ENCODE measurements around the gene TECTA. TPM values are rescaled to one million over a fixed set of nuclear protein-coding genes. Genes with fewer than 3 reads are reported as not detected.

Gene TECTA
- polyA plus RNA-seq, 1 of the 3 experiments (the other 2 are of a cell fraction) = 0.58 TPM

DNA sequence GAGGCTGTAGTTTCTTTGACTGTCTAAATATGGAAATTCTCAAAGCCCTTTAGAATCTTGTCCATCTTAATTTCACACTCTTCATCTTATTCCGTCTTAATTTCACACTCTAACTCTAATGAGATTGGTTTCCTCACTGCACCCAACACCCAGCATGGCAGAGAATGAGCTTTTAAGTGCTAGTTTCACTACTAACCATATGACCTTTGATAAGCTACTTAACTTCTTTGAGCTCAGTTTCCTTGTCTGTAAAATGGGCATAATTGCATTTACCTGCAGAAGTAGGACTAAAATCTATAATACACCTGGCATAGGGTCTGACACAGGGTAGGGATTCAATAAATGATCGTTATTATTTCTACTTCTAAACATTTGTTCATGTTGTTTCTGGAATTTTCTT, 46.8 kb upstream of the TECTA start:
- 96% methylated on average over 2 of the region's 2 CpGs for WGBS (ENCODE audit: low lambda C conversion rate)
- H3K9ac ChIP-seq = no peak overlapping the region
- no peaks in the 10 kb centered on the region for H3K27me3 ChIP-seq (ENCODE audit: insufficient read depth)
- no peaks in the 10 kb centered on the region for H3K9me3 ChIP-seq
- H3K4me3 ChIP-seq (ENCODE audit: low read depth in 2 of 2, low read length in 1 of 2) = no peak overlapping the region
- no peak overlapping the region for H2AFZ ChIP-seq (ENCODE audit: low read depth)
- no peak for TF ChIP-seq NFIC (IDR thresholded peaks at IDR 0.05; ENCODE audit: borderline replicate concordance)
- TF ChIP-seq RXRA (IDR thresholded peaks at IDR 0.05; ENCODE audit: borderline replicate concordance, low read depth) = no peak
- TF ChIP-seq, protein P1, sequence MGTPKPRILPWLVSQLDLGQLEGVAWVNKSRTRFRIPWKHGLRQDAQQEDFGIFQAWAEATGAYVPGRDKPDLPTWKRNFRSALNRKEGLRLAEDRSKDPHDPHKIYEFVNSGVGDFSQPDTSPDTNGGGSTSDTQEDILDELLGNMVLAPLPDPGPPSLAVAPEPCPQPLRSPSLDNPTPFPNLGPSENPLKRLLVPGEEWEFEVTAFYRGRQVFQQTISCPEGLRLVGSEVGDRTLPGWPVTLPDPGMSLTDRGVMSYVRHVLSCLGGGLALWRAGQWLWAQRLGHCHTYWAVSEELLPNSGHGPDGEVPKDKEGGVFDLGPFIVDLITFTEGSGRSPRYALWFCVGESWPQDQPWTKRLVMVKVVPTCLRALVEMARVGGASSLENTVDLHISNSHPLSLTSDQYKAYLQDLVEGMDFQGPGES (IDR thresholded peaks at IDR 0.05; ENCODE audit: low read depth, low read length) = no peak
- TF ChIP-seq, protein P2, sequence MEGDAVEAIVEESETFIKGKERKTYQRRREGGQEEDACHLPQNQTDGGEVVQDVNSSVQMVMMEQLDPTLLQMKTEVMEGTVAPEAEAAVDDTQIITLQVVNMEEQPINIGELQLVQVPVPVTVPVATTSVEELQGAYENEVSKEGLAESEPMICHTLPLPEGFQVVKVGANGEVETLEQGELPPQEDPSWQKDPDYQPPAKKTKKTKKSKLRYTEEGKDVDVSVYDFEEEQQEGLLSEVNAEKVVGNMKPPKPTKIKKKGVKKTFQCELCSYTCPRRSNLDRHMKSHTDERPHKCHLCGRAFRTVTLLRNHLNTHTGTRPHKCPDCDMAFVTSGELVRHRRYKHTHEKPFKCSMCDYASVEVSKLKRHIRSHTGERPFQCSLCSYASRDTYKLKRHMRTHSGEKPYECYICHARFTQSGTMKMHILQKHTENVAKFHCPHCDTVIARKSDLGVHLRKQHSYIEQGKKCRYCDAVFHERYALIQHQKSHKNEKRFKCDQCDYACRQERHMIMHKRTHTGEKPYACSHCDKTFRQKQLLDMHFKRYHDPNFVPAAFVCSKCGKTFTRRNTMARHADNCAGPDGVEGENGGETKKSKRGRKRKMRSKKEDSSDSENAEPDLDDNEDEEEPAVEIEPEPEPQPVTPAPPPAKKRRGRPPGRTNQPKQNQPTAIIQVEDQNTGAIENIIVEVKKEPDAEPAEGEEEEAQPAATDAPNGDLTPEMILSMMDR (IDR thresholded peaks at IDR 0.05) = no peak
- no peak for TF ChIP-seq JUND (IDR thresholded peaks at IDR 0.05)
- no peak for TF ChIP-seq GABPA (IDR thresholded peaks at IDR 0.05; ENCODE audit: low read depth)
- no peak for TF ChIP-seq NRF1 (IDR thresholded peaks at IDR 0.05; ENCODE audit: low read depth, low read length)
- no peak for TF ChIP-seq TEAD4 (IDR thresholded peaks at IDR 0.05; ENCODE audit: borderline replicate concordance, insufficient read depth)
- TF ChIP-seq, protein P3, sequence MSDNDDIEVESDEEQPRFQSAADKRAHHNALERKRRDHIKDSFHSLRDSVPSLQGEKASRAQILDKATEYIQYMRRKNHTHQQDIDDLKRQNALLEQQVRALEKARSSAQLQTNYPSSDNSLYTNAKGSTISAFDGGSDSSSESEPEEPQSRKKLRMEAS (IDR thresholded peaks at IDR 0.05; ENCODE audit: low read depth) = no peak
- H3K9me2 ChIP-seq = no peaks in the 10 kb centered on the region
- no peak overlapping the region for H3K4me2 ChIP-seq
- H3K4me1 ChIP-seq (ENCODE audit: control insufficient read depth in 1 of 2, insufficient read depth in 2 of 2, low read depth in 1 of 2, low read length in 1 of 2) = no peaks in the 10 kb centered on the region
- POLR2A ChIA-PET = no interaction called here
- H3K79me2 ChIP-seq (ENCODE audit: insufficient read depth) = no peaks in the 10 kb centered on the region
- no peak for DNase-seq
- H3K36me3 ChIP-seq (replicated peaks in 1 of 2; ENCODE audit: control insufficient read depth in 1 of 2, insufficient read depth in 2 of 2, low read length in 1 of 2) = peaks cover 55 to 97% of the 10 kb centered on the region in 2 experiments
- CTCF ChIA-PET = interaction anchor here (1.2 to 1.5 kb wide), 3 partner anchors 8 to 68 kb away, joined by 3 to 4 read pairs (median 4); no protein-coding TSS in a partner anchor
- no peaks in the 10 kb centered on the region for H4K20me1 ChIP-seq (ENCODE audit: insufficient read depth)
- no peaks in the 10 kb centered on the region for H3F3A ChIP-seq (replicated peaks; ENCODE audit: insufficient read depth)
- no peak overlapping the region for H3K27ac ChIP-seq (ENCODE audit: low read depth in 2 of 2, low read length in 1 of 2)

DNA sequence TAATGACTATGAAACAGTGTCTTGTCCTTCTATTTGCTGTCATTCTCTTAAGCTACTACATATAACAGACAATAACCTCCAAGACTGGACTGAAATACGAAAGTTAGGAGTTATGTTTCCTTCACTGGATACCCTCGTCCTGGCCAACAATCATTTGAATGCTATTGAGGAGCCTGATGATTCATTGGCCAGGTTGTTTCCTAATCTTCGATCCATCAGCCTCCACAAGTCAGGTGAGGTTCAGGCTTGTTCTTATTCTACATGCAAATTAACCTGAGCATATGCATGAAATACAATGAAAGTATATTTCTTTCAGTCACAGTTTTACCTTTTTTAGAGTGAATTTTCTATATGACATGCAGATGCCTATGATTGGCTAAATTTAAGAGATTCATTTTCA, 46.0 kb upstream of the TECTA start:
- Histone ChIP-seq H3K79me2 (ENCODE audit: insufficient read depth) (no peaks in the 10 kb centered on the region), H3K4me2 (no peak overlapping the region), H3K4me3 (ENCODE audit: low read depth in 2 of 2, low read length in 1 of 2) (no peak overlapping the region), H3K27ac (ENCODE audit: low read depth in 2 of 2, low read length in 1 of 2) (no peak overlapping the region), H3K9me3 (no peaks in the 10 kb centered on the region), H4K20me1 (ENCODE audit: insufficient read depth) (no peaks in the 10 kb centered on the region), H3K4me1 (ENCODE audit: control insufficient read depth in 1 of 2, insufficient read depth in 2 of 2, low read depth in 1 of 2, low read length in 1 of 2) (no peaks in the 10 kb centered on the region), H3K9me2 (no peaks in the 10 kb centered on the region), H3K36me3 (replicated peaks in 1 of 2; ENCODE audit: control insufficient read depth in 1 of 2, insufficient read depth in 2 of 2, low read length in 1 of 2) (peaks cover 59 to 95% of the 10 kb centered on the region in 2 experiments), H2AFZ (ENCODE audit: low read depth) (no peak overlapping the region), H3K27me3 (ENCODE audit: insufficient read depth) (no peaks in the 10 kb centered on the region), H3K9ac (no peak overlapping the region), H3F3A (replicated peaks; ENCODE audit: insufficient read depth) (no peaks in the 10 kb centered on the region)
- TF ChIP-seq NRF1 (IDR thresholded peaks at IDR 0.05; ENCODE audit: low read depth, low read length) (no peak), NFIC (IDR thresholded peaks at IDR 0.05; ENCODE audit: borderline replicate concordance) (no peak), ELF1 (IDR thresholded peaks at IDR 0.05) (no peak), POLR2AphosphoS5 (IDR thresholded peaks at IDR 0.05; ENCODE audit: low read depth, low read length) (no peak), FOXJ3 (CRISPR knock-in tag; IDR thresholded peaks at IDR 0.05) (no peak), GATA2 (CRISPR knock-in tag; IDR thresholded peaks at IDR 0.05) (no peak), FOSL2 (IDR thresholded peaks at IDR 0.05; ENCODE audit: borderline replicate concordance, low read depth) (no peak)
- TF ChIP-seq, protein P1 (IDR thresholded peaks at IDR 0.05; ENCODE audit: low read depth, low read length) = no peak
- TF ChIP-seq, protein P4, sequence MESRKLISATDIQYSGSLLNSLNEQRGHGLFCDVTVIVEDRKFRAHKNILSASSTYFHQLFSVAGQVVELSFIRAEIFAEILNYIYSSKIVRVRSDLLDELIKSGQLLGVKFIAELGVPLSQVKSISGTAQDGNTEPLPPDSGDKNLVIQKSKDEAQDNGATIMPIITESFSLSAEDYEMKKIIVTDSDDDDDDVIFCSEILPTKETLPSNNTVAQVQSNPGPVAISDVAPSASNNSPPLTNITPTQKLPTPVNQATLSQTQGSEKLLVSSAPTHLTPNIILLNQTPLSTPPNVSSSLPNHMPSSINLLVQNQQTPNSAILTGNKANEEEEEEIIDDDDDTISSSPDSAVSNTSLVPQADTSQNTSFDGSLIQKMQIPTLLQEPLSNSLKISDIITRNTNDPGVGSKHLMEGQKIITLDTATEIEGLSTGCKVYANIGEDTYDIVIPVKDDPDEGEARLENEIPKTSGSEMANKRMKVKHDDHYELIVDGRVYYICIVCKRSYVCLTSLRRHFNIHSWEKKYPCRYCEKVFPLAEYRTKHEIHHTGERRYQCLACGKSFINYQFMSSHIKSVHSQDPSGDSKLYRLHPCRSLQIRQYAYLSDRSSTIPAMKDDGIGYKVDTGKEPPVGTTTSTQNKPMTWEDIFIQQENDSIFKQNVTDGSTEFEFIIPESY (IDR thresholded peaks at IDR 0.05; ENCODE audit: borderline replicate concordance, low read depth) = no peak
- TF ChIP-seq, protein P5, sequence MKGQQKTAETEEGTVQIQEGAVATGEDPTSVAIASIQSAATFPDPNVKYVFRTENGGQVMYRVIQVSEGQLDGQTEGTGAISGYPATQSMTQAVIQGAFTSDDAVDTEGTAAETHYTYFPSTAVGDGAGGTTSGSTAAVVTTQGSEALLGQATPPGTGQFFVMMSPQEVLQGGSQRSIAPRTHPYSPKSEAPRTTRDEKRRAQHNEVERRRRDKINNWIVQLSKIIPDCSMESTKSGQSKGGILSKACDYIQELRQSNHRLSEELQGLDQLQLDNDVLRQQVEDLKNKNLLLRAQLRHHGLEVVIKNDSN (IDR thresholded peaks at IDR 0.05; ENCODE audit: borderline replicate concordance, low read depth) = no peak
- POLR2A ChIA-PET = interaction anchor here (0.6 kb wide), 1 partner anchor 25 kb away, joined by 3 read pairs; no protein-coding TSS in a partner anchor
- no peak for DNase-seq
- WGBS (ENCODE audit: low lambda C conversion rate) = 98% methylated on average over 3 of the region's 3 CpGs
- CTCF ChIA-PET = interaction anchor here (1.2 to 1.5 kb wide), 2 partner anchors 8 to 10 kb away, joined by 4 read pairs; no protein-coding TSS in a partner anchor
